ENCODE measurements around the gene ZDHHC11B.

DNA sequence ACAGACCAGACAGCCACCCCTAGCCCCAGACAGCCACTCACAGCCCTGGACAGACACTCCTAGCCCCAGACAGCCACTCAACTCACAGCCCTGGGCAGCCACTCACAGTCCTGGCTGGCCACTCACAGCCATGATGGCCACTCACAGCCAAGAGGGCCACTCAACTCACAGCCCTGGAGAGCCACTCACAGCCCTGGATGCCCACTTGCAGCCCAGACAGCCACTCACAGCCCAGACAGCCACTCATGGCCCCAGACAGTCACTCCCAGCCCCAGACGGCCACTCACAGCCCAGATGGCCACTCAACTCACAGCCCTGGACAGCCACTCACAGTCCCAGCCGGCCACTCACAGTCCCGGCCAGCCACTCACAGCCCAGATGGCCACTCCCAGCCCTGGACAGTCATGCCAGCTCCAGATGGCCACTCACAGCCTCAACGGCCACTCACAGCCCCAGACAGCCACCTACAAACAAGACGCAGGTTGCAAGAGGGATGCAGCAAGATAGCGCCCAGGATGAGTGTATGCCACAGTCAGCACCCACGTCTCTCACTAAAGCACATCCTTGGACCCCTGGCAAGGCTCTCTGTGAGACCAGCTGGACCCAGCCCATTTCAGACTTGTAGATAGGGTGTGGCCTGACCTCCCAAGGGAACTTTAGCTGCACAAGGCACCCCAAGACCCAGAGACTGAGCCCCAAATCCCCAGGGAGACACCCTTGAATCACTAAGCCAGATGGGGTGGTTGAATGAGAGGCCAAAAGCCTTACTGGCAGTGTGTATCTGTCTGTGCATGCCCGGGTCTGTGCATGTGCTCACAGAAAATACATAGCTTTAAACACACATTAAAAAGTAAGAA is 22.4 kb downstream of the ZDHHC11B start:
- no peak for TF ChIP-seq CTCF (IDR thresholded peaks at IDR 0.05)
- no peak for TF ChIP-seq POLR2A (IDR thresholded peaks at IDR 0.05)

All from body of pancreas (tissue), 4 donors.